ENCODE measurements around the gene LINS1.

DNA sequence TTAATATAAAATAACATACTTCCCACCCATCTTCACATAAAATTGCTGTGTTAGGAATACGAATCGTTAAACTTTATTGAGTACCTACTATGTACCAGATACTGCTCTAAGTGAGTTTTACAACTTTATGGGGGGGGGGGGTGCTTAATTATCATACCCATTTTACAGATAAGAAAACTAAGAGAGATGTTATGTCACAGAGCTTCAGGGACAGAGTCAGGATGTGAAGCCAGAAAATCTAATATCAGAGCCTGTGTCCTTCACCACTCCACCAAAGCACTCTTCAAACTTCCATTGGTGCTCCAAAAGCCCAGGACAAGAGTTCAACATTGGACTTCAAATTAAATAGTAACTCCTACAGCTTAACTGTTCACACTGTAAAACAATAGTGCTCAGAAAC lies 8.6 kb downstream of the LINS1 start:
- no peak for TF ChIP-seq POLR2AphosphoS5 (IDR thresholded peaks at IDR 0.05; ENCODE audit: low read depth, low read length)
- TF ChIP-seq, protein P1, sequence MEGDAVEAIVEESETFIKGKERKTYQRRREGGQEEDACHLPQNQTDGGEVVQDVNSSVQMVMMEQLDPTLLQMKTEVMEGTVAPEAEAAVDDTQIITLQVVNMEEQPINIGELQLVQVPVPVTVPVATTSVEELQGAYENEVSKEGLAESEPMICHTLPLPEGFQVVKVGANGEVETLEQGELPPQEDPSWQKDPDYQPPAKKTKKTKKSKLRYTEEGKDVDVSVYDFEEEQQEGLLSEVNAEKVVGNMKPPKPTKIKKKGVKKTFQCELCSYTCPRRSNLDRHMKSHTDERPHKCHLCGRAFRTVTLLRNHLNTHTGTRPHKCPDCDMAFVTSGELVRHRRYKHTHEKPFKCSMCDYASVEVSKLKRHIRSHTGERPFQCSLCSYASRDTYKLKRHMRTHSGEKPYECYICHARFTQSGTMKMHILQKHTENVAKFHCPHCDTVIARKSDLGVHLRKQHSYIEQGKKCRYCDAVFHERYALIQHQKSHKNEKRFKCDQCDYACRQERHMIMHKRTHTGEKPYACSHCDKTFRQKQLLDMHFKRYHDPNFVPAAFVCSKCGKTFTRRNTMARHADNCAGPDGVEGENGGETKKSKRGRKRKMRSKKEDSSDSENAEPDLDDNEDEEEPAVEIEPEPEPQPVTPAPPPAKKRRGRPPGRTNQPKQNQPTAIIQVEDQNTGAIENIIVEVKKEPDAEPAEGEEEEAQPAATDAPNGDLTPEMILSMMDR (IDR thresholded peaks at IDR 0.05), result no peak
